Upper lobe of right lung (tissue), 1 donor: Measurements from ENCODE around the gene PDPK1. TPM values are rescaled to one million over a fixed set of nuclear protein-coding genes. Genes with fewer than 3 reads are reported as not detected.

Source experiments
- ATAC-seq: fragments of 200-7000 bp; cut with Tn5 transposase; one replicate; pipeline ENCODE4 v1.9.1; 2020; ENCODE audit warnings: mild to moderate bottlenecking, moderate library complexity
- DNase-seq: peaks from one replicate; pipeline ENCODE4 v3.0.0-alpha.2; 2020
- H3K27ac ChIP-seq: fragments of 200-600 bp; one replicate; pipeline ENCODE4 v1.8.0; 2022
- H3K27me3 ChIP-seq: fragments of 200-600 bp; one replicate; pipeline ENCODE4 v1.8.0; 2022; ENCODE audit warnings: mild to moderate bottlenecking
- H3K36me3 ChIP-seq: fragments of 200-600 bp; one replicate; pipeline ENCODE4 v1.8.0; 2022
- H3K4me1 ChIP-seq: fragments of 200-600 bp; one replicate; pipeline ENCODE4 v1.8.0; 2022
- H3K4me3 ChIP-seq: fragments of 200-600 bp; one replicate; pipeline ENCODE4 v1.8.0; 2022; ENCODE audit warnings: mild to moderate bottlenecking
- H3K9me3 ChIP-seq: fragments of 200-600 bp; one replicate; pipeline ENCODE4 v1.8.0; 2022
- intact Hi-C: fragments of 100-400 bp; cut with DNase I; formaldehyde crosslinking; loops from one replicate; pipeline ENCODE4 v1.11.0; 2022
- total RNA-seq: library from RNA; stranded (reverse); fragmentation: NEBNext Ultra II Directional; extraction: Animal tissue kit (Norgen Biotek cat#: 25700); gene quantifications from one replicate; pipeline ENCODE4 v1.2.1, GENCODE V29; 2021
- TF ChIP-seq, protein P1 (sequence below): fragments of 200-600 bp; IDR thresholded peaks from one replicate; pipeline ENCODE4 v1.8.0; 2022; ENCODE audit warnings: antibody characterized with exemption
- donor health status: DM: no; HTN: yes; CAD: no; lungs with severe emphysema.

PDPK1 gene
- total RNA-seq, 1 donor from 2014 or later = 90.9 TPM

DNA sequence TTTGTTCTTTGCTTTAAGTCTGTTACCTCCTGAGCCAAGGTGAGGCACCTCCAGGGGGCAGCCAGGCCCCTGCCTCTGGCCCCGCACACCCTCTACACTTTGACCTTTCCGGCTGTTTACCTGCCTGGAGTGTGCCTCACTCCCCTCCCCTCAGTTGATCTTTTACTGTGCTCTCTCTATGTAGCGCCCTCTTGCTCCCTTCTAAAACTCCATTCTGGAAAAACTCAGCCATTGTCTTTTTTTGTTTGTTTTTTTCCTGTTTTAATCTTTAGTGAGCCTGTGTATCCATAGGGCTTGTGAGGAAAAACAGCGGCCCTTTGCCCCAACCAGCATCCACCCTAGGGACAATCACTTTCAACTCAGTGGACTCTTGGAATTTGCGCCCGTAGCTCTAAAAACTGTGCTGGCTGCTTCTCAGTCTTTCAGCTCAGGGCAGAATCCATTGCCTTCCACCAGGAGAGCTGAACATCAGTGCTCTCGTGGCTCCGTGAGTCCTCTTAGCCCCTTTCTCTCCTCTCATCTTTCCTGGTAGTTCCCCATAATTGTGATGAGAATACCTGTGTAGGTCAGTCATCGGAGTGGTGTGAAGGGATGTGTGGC, 13.4 kb upstream of the PDPK1 start:
- peaks cover 13% of the 10 kb centered on the region for H3K4me1 ChIP-seq
- intact Hi-C loops = no loop called here
- TF ChIP-seq, protein P1, sequence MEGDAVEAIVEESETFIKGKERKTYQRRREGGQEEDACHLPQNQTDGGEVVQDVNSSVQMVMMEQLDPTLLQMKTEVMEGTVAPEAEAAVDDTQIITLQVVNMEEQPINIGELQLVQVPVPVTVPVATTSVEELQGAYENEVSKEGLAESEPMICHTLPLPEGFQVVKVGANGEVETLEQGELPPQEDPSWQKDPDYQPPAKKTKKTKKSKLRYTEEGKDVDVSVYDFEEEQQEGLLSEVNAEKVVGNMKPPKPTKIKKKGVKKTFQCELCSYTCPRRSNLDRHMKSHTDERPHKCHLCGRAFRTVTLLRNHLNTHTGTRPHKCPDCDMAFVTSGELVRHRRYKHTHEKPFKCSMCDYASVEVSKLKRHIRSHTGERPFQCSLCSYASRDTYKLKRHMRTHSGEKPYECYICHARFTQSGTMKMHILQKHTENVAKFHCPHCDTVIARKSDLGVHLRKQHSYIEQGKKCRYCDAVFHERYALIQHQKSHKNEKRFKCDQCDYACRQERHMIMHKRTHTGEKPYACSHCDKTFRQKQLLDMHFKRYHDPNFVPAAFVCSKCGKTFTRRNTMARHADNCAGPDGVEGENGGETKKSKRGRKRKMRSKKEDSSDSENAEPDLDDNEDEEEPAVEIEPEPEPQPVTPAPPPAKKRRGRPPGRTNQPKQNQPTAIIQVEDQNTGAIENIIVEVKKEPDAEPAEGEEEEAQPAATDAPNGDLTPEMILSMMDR = no peak
- no peaks in the 10 kb centered on the region for H3K9me3 ChIP-seq
- no peak for ATAC-seq
- H3K36me3 ChIP-seq = peaks cover 70% of the 10 kb centered on the region
- no peak for DNase-seq
- H3K27me3 ChIP-seq = no peaks in the 10 kb centered on the region
- H3K27ac ChIP-seq = no peak overlapping the region
- no peak overlapping the region for H3K4me3 ChIP-seq

DNA sequence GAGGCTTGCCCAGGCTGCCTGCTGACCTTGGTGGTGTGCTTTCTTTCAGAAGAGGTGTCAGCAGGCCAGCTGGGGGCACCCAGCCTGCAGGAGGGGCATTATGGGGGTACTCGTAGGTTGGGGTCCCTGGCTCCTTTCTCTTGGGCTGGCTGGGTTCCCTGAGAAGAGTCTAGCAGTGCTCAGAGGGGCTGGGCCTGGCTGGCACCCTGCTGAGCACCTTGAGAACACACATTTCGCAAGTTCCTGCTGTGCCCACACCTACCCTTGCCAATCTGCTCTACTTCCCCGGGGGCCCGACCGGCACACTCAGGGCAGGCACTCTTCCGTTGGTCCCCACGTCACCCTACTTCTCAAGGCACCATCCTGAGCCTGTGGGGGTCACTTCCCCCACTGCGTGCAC, 11.7 kb upstream of the PDPK1 start:
- ATAC-seq (peak; percentile 74), DNase-seq (peak; percentile 74)
- no peak overlapping the region for H3K27ac ChIP-seq
- peaks cover 73% of the 10 kb centered on the region for H3K36me3 ChIP-seq
- intact Hi-C loops = no loop called here
- no peak overlapping the region for H3K4me3 ChIP-seq
- TF ChIP-seq, protein P1 = no peak
- H3K4me1 ChIP-seq = peaks cover 6% of the 10 kb centered on the region
- no peaks in the 10 kb centered on the region for H3K9me3 ChIP-seq
- H3K27me3 ChIP-seq = no peaks in the 10 kb centered on the region

DNA sequence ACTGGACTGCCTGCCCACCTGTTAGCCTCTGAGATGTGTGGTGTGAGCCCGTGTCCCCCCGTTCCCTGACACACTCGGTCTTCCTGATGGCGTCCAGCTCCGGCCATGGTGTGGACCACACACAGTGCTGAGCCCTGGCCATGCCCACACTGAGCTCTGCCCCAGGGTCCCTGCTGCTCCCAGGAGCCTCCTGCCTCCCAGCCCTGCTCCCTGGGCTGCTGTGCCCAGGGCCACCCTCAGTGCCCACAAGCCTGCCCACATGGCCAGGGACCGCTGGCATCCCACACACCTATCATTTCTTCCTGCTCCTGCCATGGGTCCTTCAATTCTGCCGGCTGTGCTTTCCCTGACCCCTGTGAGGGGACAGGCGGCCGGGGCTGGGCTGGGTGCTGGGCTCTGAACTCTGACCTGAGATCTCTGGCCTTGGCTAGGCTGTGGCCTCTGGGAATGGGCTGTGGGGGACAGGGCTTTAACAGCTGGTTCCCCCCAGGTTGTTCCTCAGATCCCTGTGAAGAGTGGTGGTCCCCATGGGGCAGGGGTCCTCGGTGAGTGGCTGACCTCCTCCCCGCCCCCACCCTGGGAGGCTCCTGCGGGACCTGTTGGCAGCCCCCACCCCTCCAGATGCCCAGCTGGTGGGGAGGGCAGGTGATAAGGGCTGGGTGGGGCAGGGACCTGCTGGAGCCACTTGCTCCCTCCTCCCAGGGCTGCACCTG, 10.6 kb upstream of the PDPK1 start:
- Histone ChIP-seq H3K36me3 (peaks cover 72% of the 10 kb centered on the region), H3K9me3 (no peaks in the 10 kb centered on the region), H3K27ac (no peak overlapping the region), H3K4me3 (no peak overlapping the region), H3K4me1 (peaks cover 4% of the 10 kb centered on the region), H3K27me3 (no peaks in the 10 kb centered on the region)
- DNase-seq (no peak), ATAC-seq (no peak)
- TF ChIP-seq, protein P1 = no peak
- intact Hi-C loops = no loop called here

DNA sequence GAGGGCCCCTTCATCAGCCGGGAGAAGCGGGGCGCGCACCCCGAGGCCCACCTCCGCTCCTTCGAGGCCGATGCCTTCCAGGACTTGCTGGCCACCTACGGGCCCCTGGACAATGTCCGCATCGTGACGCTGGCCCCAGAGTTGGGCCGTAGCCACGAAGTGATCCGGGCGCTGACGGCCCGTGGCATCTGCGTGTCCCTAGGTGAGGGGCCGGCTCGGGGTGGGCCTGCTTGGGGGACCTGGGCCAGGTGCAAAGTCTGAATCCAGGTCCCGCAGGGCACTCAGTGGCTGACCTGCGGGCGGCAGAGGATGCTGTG, 10.1 kb upstream of the PDPK1 start:
- H3K27ac ChIP-seq = no peak overlapping the region

DNA sequence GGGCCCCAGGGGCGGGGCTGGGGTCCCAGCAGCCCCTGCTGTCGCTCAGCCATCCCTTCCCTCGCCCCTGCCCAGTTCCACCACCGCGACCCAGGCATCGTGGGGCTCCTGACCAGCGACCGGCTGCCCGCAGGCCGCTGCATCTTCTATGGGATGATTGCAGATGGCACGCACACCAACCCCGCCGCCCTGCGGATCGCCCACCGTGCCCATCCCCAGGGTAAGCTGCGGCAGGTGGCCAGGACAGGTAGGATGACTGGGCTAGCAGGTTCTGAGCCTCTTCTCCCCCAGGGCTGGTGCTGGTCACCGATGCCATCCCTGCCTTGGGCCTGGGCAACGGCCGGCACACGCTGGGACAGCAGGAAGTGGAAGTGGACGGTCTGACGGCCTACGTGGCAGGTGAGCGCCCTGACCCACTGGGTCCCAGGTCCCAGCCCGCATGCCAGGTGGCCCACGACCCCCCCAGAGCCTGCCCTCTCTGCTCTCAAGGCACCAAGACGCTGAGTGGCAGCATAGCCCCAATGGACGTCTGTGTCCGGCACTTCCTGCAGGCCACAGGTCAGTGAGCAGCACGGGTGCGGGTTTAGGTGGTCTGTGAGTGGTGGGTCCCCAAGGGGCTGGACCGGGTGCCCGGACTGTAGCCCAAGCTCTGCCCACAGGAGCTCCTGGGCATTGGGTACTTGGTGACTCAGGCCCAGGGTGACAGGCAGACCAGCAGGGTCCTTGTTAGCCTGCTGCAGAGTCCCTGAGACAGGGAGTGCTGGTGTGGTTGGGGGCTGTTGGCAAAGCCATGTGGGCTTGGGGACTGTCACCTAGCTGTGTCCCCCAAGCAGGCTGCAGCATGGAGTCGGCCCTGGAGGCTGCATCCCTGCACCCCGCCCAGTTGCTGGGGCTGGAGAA, 9.4 kb upstream of the PDPK1 start:
- TF ChIP-seq, protein P1 = no peak
- H3K27me3 ChIP-seq = no peaks in the 10 kb centered on the region
- H3K27ac ChIP-seq = no peak overlapping the region
- H3K4me1 ChIP-seq = peaks cover 4% of the 10 kb centered on the region
- intact Hi-C loops = no loop called here
- H3K9me3 ChIP-seq = no peaks in the 10 kb centered on the region
- peak; percentile 63 for DNase-seq
- H3K4me3 ChIP-seq = no peak overlapping the region
- H3K36me3 ChIP-seq = peaks cover 60% of the 10 kb centered on the region
- ATAC-seq = no peak

More for the DNA sequence above, 10.1 kb upstream of the PDPK1 start:
- intact Hi-C loops = no loop called here
- ATAC-seq (no peak), DNase-seq (peak; percentile 65)
- Histone ChIP-seq H3K36me3 (peaks cover 67% of the 10 kb centered on the region), H3K9me3 (no peaks in the 10 kb centered on the region), H3K4me1 (peaks cover 4% of the 10 kb centered on the region), H3K27me3 (no peaks in the 10 kb centered on the region), H3K4me3 (no peak overlapping the region)
- TF ChIP-seq, protein P1 = no peak
